Endodermal cell (in vitro differentiated cells): ENCODE results near the gene PEX19. TPM values are rescaled to one million over a fixed set of nuclear protein-coding genes. Genes with fewer than 3 reads are reported as not detected.

Experiments
- DNase-seq: peaks from one replicate; pipeline ENCODE4 v3.0.0-alpha.2; 2017
- H3K27ac ChIP-seq: 2 replicates; pipeline ENCODE4 v1.5.1; 2013; ENCODE audit warnings: mild to moderate bottlenecking, low read depth, low read length, moderate library complexity
- H3K27me3 ChIP-seq: 2 replicates; pipeline ENCODE4 v1.6.1; 2013; ENCODE audit warnings: mild to moderate bottlenecking, low read length, moderate library complexity; ENCODE audit not compliant: insufficient read depth, control insufficient read depth, poor library complexity, severe bottlenecking
- H3K36me3 ChIP-seq: 2 replicates; pipeline ENCODE4 v1.7.0; 2013; ENCODE audit warnings: mild to moderate bottlenecking, low read length, moderate library complexity; ENCODE audit not compliant: control insufficient read depth, insufficient read depth
- H3K4me1 ChIP-seq: one replicate; pipeline ENCODE4 v1.7.0; 2013; ENCODE audit warnings: low read length; ENCODE audit not compliant: control insufficient read depth, insufficient read depth
- H3K4me3 ChIP-seq: 2 replicates; pipeline ENCODE4 v1.5.1; 2013; ENCODE audit warnings: mild to moderate bottlenecking, low read length, moderate library complexity
- H3K9ac ChIP-seq: 2 replicates; pipeline ENCODE4 v1.6.1; 2013; ENCODE audit warnings: mild to moderate bottlenecking, low read length, moderate library complexity; ENCODE audit not compliant: poor library complexity, severe bottlenecking; ENCODE audit errors: extremely low read depth
- H3K9me3 ChIP-seq: 2 replicates; pipeline ENCODE4 v1.6.1; 2013; ENCODE audit warnings: mild to moderate bottlenecking, low read length, moderate library complexity; ENCODE audit not compliant: control insufficient read depth
- H3K27ac Mint-ChIP-seq: 2 replicates; pipeline ENCODE4 v1.8.0; 2020; ENCODE audit warnings: mixed read lengths
- H3K27me3 Mint-ChIP-seq: 2 replicates; pipeline ENCODE4 v1.8.0; 2021; ENCODE audit warnings: mild to moderate bottlenecking, mixed read lengths; ENCODE audit not compliant: insufficient read depth
- H3K36me3 Mint-ChIP-seq: 2 replicates; pipeline ENCODE4 v1.8.0; 2020; ENCODE audit warnings: low read depth, mixed read lengths
- H3K4me1 Mint-ChIP-seq: 2 replicates; pipeline ENCODE4 v1.8.0; 2020; ENCODE audit warnings: mixed read lengths
- H3K4me3 Mint-ChIP-seq: 2 replicates; pipeline ENCODE4 v1.8.0; 2020; ENCODE audit warnings: mild to moderate bottlenecking, moderate library complexity, mixed read lengths
- H3K9me3 Mint-ChIP-seq: 2 replicates; pipeline ENCODE4 v1.8.0; 2020; ENCODE audit warnings: mild to moderate bottlenecking, mixed read lengths
- WGBS, 2 experiments: methylation state at CpG; one replicate each; pipeline versions ENCODE4 v1.1.5 to v1.1.7; 2013; ENCODE audit warnings: missing lambda C conversion rate in 2 of 2, mixed read lengths in 1 of 2; ENCODE audit not compliant: insufficient coverage in 1 of 2, insufficient read length in 1 of 2; 5-methylcytosine and 5-hydroxymethylcytosine counted together
- total RNA-seq, 2 donors: library from RNA; stranded (reverse); fragmentation: NEBNext Ultra II Directional in 1 of 2; extraction: Animal tissue kit (Norgen Biotek cat#: 25700) in 1 of 2; gene quantifications; 2 replicates in 1 of 2; 3 replicates in 1 of 2; pipeline ENCODE4 v1.2.1, GENCODE V29; 2021
- TF ChIP-seq, protein P1 (sequence below): fragments of 200-600 bp; sonication (generic); conservative IDR thresholded peaks from 2 replicates; pipeline ENCODE4 v1.5.0; 2021; ENCODE audit warnings: antibody characterized with exemption, mild to moderate bottlenecking

The PEX19 gene
- total RNA-seq, 2 donors from 2014 or later, result 94.7 to 102 TPM

DNA sequence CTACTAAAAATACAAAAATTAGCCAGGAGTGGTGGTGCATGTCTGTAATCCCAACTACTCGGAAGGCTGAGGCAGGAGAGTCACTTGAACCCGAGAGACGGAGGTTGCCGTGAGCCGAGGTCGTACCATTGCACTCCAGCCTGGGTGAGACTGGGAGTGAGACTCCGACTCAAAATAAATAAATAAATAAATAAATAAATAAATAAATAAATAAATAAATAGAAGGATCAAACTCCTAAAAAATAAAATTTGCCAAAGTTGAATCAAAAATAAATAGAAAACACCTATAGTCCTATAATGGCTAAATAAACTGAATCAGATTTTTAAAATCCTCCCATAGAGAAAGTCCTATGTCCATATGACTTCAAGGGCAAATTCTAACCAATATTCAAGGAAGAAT is 15.2 kb upstream of the PEX19 start:
- no peaks in the 10 kb centered on the region for H3K9me3 Mint-ChIP-seq
- Histone ChIP-seq H3K9ac (no peak overlapping the region), H3K27me3 (no peaks in the 10 kb centered on the region), H3K9me3 (no peaks in the 10 kb centered on the region), H3K36me3 (peaks cover 78% of the 10 kb centered on the region), H3K4me3 (no peak overlapping the region), H3K27ac (no peak overlapping the region), H3K4me1 (no peaks in the 10 kb centered on the region)
- H3K4me3 Mint-ChIP-seq, result no peak overlapping the region
- no peaks in the 10 kb centered on the region for H3K27me3 Mint-ChIP-seq
- H3K27ac Mint-ChIP-seq, result no peak overlapping the region
- DNase-seq, result no peak
- TF ChIP-seq, protein P1, sequence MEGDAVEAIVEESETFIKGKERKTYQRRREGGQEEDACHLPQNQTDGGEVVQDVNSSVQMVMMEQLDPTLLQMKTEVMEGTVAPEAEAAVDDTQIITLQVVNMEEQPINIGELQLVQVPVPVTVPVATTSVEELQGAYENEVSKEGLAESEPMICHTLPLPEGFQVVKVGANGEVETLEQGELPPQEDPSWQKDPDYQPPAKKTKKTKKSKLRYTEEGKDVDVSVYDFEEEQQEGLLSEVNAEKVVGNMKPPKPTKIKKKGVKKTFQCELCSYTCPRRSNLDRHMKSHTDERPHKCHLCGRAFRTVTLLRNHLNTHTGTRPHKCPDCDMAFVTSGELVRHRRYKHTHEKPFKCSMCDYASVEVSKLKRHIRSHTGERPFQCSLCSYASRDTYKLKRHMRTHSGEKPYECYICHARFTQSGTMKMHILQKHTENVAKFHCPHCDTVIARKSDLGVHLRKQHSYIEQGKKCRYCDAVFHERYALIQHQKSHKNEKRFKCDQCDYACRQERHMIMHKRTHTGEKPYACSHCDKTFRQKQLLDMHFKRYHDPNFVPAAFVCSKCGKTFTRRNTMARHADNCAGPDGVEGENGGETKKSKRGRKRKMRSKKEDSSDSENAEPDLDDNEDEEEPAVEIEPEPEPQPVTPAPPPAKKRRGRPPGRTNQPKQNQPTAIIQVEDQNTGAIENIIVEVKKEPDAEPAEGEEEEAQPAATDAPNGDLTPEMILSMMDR, result no peak
- 36 to 82% methylated on average over 2 to 6 of the region's 7 CpGs for WGBS, 2 experiments
- peaks cover 59% of the 10 kb centered on the region for H3K36me3 Mint-ChIP-seq
- H3K4me1 Mint-ChIP-seq, result no peaks in the 10 kb centered on the region

DNA sequence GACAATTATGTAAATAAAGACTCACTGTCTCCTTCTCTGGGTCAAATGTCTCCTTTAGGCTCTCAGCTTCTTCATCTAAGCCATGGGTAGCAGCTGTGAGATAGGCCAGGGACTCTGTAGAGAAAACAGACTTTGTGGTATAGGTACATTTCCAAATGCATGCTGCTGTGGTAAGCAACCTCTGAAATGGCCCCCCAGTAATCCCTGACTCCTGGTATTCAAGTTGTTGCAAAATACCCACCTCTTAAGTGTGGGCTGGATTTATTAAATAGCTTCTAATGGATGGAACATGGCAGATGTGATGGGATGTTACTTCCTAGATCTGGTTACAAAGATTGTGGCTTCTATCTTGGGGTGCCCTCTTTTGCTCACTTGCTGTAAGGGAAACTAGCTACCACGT is 11.1 kb upstream of the PEX19 start:
- Histone ChIP-seq H3K9me3 (no peaks in the 10 kb centered on the region), H3K4me3 (no peak overlapping the region), H3K4me1 (no peaks in the 10 kb centered on the region), H3K27ac (no peak overlapping the region), H3K36me3 (peaks cover 97% of the 10 kb centered on the region), H3K9ac (no peak overlapping the region), H3K27me3 (no peaks in the 10 kb centered on the region)
- no peak overlapping the region for H3K27ac Mint-ChIP-seq
- H3K27me3 Mint-ChIP-seq, result no peaks in the 10 kb centered on the region
- H3K4me3 Mint-ChIP-seq, result no peak overlapping the region
- H3K4me1 Mint-ChIP-seq, result no peaks in the 10 kb centered on the region
- H3K36me3 Mint-ChIP-seq, result peaks cover 83% of the 10 kb centered on the region
- TF ChIP-seq, protein P1, result no peak
- 95% methylated on average over 1 of the region's 1 CpG; no CpG with 5 or more reads in 1 of the 2 experiments for WGBS, 2 experiments
- DNase-seq, result no peak
- no peaks in the 10 kb centered on the region for H3K9me3 Mint-ChIP-seq

DNA sequence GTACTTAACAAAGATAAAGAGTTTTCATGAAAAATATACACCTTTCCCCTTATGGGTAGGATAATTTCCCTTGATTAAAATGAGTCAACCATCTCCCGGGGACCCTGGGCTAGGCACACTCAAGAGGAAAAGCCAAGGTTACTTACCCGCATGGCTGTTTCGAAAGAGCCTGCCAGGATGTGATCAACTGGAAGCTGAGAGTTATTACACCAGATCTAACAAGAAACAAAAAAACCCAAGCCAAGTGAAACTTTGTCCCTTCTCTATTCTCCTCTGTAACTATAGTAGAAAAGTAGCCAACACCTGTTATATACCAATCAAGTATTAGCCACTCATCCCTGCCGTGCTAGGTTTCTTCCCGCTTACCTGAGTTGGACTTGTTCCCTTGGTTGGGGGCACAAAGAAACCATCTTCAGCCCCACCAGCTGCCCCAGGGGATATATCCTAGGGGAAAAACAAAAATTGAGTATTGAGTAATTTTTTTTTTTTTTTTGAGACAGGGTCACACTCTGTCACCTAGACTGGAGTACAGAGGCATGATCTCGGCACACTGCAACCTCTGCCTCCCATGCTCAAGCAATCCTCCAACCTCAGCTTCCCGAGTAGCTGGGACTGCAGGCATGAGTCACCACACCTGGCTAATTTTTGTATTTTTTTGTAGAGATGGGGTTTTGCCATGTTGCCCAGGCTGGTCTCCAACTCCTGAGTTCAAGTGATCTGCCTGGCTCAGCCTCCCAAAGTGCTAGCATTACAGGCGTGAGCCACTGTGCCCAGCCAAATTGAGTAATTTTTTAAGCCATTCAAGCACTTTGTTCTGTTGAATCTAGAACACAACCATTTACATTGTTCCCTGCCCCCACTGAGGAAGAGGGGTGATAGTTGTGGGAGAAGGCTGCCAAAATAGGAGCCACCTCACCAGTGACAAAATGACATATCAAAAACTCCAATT is 8.4 kb upstream of the PEX19 start:
- no peak overlapping the region for H3K27ac ChIP-seq
- no peaks in the 10 kb centered on the region for H3K4me1 ChIP-seq
- H3K27ac Mint-ChIP-seq, result no peak overlapping the region
- TF ChIP-seq, protein P1, result no peak
- H3K4me1 Mint-ChIP-seq, result no peaks in the 10 kb centered on the region
- no peaks in the 10 kb centered on the region for H3K27me3 ChIP-seq
- WGBS, 2 experiments, result 97 to 100% methylated on average over 2 to 8 of the region's 8 CpGs
- H3K4me3 ChIP-seq, result no peak overlapping the region
- H3K27me3 Mint-ChIP-seq, result no peaks in the 10 kb centered on the region
- no peak overlapping the region for H3K9ac ChIP-seq
- H3K9me3 Mint-ChIP-seq, result no peaks in the 10 kb centered on the region
- no peak for DNase-seq
- H3K9me3 ChIP-seq, result no peaks in the 10 kb centered on the region
- peaks cover 93% of the 10 kb centered on the region for H3K36me3 Mint-ChIP-seq
- H3K36me3 ChIP-seq, result peaks cover 97% of the 10 kb centered on the region
- no peak overlapping the region for H3K4me3 Mint-ChIP-seq
